ENCODE results near the gene ANKS4B.
"Not testable (repeated sequence)": the region's sequence is repeated elsewhere in the genome, so short reads cannot be mapped to it uniquely, and the experiment has no call there.

ANKS4B gene

DNA sequence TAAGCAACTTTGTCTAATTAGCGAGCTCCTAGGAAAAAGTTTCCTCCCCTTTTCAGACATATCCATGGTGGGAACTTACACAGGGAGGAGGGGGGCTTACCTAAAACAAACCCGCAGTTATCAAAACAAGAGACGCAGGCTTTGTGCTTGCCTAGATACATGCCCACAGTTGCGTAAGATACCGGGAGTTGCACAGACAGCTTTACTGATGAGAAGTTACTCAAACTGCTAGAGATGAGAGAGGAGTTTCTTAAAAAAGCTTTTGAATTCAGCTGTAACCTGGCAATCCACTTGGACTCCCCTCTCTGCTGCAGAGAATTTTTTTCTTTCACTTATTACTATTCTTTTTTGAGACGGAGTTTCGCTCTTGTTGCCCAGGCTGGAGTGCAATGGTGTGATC, 15.3 kb upstream of the ANKS4B start:
- DNase-seq (ENCODE audit: low read depth), result peak; percentile 11

DNA sequence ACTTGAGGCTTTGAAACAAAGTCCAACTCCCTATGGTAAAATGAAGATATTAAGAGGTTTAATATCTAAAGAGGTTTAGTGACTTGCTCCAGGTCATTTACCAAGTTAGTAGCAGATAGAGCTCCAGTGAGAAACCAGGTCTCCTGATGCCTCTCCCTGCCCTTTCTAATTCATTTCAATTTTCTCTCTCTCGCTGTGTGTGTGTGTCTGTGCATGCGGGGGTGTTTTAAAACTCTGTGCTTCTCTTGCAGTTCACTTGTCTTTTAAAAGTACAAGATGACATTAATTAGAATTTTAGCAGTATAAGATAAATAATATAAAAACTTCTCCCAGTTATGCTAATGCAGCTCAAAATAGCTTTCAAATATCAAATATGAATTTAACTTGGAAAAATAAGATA, 13.9 kb upstream of the ANKS4B start:
- DNase-seq (ENCODE audit: low read depth), result no peak

- no peak for DNase-seq (ENCODE audit: low read depth)
Observed at GRCh38 chr16:21222495-21223337, 10.8 kb upstream of the ANKS4B start.

DNA sequence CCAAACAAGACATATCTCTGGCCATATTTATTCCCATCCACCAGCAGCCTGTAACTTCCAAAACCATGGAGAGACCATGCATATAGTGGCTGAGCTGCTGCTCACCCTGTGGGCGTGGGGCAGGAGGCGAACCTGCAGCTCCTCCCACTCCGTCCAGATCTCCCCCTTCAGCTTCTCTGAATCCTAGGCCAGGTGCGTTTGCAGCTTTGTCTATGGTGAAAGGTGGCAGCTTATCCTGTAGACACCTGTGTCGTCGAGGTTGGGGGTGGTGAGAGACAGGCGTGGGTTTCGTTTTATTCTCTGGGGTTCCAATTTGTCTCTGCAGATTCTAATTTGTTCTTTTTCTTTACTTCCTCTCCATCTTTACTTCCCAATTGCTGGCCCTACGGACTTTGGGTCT, 9.7 kb upstream of the ANKS4B start:
- DNase-seq (ENCODE audit: low read depth), result no peak

- no peak for DNase-seq (ENCODE audit: low read depth)
Observed at GRCh38 chr16:21224800-21225199, 8.7 kb upstream of the ANKS4B start.

GRCh38 chr16:21226749-21227148, 6.8 kb upstream of the ANKS4B start:
- no peak for DNase-seq (ENCODE audit: low read depth)

DNA sequence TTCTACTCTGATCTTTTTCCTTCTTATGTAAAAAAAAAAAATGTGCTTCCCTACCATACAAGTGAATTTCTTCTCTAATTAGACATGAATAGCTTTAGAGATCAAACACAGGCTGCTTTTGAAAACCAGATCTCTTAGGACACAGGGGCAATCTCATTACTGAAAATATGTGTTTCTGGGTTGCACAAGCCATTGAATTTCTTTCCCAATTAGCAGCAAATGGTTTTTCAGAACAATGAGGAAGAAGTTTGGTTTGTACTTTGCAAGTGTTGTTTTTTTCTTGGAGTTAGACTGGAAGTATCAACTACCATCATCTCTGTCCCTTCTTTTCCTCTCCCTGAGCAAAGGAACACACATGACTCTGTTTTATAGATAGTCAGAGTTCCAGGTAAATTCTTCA, 5.6 kb upstream of the ANKS4B start:
- DNase-seq (ENCODE audit: low read depth), result no peak

DNA sequence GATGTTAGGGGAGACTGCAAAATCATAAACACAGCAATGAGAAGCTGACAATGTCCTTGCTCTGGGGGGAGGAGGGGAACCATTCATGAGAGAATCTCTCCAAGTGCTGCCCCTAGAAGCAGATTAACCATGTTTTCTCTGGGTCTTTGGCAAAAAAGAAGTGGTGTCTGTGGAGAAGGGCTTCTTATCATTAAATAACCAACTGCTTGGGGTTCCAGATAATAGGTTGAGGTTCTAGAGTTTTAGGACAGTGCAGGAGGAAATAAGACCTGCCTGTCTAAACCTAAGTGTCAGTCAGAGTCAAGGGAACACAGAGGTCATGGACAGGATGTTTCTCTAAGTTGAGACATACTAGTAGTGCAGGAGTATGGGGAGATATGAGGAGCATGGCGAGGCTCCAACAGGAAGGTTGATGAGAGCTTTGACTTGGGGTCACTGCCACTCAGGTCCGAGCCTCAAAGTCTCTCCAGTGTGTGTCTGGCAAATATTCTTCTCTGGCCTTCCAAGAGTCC, 5.1 kb upstream of the ANKS4B start:
- DNase-seq (ENCODE audit: low read depth), result no peak

- DNase-seq (ENCODE audit: low read depth), result no peak
Observed at GRCh38 chr16:21233045-21233520, 416 bp upstream of the ANKS4B start.

DNA sequence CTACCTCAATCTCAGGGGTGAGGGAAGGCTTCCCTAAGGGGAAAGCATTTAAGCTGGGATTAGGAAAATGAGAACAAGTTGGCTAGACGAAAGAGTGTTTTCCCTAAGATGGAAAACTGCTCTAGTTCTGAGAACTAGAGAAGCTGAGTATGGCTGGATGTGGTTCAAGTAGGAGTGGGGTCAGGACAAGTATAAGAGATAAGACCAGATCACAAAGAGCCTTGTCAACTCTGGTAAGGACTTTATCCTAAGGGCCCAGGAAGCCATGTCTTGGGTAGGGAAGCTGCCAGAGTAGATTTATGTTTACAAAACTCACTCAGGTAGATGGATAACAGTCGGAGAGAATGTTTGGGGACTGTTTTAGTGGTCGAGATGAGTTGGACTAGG, 1.7 kb downstream of the ANKS4B start:
- DNase-seq (ENCODE audit: low read depth), result no peak

DNA sequence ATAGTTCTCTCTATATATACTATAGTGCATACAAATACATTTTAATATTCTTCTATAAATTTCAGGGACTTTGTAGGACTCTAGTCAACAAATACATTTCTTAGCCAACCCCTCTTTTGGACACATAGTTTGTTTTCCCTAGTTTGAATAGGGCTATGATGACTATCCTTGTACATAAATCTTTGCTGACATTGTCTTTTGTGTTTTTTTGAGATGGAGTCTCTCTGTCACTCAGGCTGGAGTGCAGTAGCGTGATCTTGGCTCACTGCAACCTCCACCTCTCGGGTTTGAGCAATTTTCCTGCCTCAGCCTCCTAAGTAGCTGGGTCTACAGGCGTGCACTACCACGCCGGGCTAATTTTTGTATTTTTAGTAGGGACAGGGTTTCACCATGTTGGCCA, 3.3 kb downstream of the ANKS4B start:
- no peak for DNase-seq (ENCODE audit: low read depth)

DNA sequence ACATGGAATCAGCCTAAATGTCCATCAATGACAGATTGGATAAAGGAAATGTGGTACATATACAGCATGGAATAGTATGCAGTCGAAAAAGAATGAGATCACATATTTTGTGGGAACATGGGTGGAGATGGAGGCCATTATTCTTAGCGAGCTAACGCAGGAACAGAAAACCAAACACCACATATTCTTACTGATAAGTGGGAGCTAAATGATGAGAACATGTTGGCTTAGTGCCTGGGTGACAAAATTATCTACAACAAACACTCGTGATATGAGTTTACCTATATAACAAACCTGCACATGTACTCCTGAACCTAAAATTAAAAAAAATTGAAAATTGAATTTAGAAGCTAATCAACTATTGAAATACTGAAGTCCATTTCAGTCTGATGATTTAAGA, 6.1 kb downstream of the ANKS4B start:
- DNase-seq (ENCODE audit: low read depth), result no peak

DNA sequence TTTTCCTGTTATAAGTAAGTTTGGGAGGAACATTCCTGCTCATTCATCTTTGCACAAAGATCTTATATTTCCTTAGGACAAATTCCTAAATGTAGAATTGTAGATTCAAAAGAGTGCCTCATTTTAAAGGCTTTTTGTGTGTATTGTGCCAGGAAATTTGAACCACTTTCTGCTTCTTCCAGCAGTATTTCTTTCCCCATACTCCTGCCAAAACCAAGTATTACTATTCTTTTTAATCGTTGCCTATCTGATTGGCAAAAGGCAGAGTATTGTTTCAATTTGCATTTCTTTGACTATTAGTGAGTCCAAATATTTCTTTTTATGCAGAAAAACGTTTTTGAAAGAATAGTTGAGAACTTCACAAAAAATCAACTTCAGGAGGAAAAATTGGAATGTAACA, 9.3 kb downstream of the ANKS4B start:
- DNase-seq (ENCODE audit: low read depth), result no peak

GRCh38 chr16:21244518-21245215, 11.2 kb downstream of the ANKS4B start:
- no peak for DNase-seq (ENCODE audit: low read depth)

DNA sequence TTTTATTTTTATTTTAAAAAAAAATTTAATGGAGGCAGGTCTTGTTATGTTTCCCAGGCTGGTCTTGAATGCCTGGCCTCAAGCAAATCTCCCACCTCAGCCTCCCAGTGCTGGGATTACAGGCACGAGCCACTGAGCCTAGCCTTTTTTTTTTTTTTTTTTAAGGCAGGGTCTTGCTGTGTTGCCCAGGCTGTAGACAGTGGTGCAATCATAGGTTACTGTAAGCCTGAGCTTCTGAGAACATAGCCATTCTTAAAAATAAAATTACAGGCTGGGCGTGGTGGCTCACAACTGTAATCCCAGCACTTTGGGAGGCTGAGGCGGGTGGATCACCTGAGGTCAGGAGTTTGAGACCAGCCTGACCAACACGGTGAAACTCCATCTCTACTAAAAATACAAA, 14.7 kb downstream of the ANKS4B start:
- DNase-seq (ENCODE audit: low read depth), result not testable (repeated sequence)

DNA sequence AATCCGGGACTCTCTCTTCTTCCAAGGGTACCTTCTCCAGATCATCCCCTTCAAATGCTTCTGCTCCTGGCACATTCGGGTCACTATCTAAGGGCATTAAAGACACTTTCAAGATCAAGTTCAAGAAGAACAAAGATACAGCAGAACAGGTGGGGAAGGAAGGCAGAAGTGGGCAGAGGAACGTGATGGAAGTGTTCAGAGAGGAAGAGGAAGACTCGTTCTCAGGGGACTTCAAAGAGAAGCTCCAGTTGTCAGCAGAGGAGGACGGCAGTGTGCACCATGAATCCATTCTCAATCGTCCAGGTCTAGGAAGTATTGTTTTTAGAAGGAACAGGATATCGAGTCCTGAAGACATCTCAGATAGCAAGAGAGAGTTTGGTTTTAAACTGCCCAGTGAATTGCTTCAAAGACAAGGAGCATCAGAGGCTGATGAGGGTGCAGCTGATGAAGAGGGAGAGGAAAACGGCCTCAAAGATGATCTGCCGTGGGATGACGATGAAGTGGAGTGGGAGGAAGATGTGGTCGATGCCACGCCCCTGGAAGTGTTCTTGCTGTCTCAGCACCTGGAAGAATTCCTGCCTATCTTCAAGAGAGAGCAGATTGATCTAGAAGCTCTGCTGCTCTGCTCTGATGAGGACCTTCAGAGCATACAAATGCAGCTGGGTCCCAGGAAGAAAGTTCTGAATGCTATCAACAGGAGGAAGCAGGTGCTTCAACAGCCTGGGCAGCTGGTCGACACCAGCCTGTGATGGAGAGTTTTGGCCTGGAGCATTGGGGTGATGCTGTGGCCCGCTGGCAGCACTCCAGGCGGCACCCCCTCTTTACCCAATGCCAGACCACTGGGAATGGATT, 16.8 kb downstream of the ANKS4B start:
- no peak for DNase-seq (ENCODE audit: low read depth)

DNA sequence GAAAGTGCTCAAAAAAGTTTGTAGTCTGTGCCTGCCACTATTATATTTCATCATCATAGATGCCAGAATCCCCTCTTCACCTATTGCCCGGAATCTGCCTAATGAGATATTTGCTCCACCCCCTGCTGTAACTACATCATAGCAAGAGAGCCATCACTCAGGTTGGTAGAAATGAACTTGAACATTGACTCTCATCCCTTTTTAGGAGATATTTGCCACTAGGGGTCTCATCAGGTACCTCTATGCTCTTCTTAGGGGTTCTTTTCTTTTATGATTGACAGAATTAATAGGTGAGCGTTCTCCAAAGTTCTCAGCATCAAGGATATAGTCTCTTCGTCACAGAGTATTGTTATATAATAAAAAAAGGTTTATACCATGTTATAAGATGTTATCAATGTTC, 20.0 kb downstream of the ANKS4B start:
- DNase-seq (ENCODE audit: low read depth), result no peak

DNA sequence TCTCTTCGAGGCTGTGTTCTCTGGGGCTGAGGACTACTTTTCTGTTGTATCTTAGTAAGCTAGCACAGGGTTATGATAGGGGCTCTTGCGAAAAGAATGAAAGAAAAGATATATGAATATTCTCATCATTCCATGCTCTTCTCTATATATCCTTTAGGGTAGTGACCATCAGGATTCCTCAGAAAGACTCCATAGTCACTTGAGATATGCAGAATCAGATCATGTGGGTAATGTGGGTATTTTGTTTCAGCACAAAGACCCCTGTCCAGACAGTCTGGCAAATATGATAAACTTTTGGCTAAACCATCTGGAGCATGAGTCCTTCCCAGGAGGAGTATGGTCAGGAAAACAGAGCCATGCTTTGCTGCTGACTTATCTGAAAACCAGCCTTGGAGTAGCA, 23.1 kb downstream of the ANKS4B start:
- no peak for DNase-seq (ENCODE audit: low read depth)

DNA sequence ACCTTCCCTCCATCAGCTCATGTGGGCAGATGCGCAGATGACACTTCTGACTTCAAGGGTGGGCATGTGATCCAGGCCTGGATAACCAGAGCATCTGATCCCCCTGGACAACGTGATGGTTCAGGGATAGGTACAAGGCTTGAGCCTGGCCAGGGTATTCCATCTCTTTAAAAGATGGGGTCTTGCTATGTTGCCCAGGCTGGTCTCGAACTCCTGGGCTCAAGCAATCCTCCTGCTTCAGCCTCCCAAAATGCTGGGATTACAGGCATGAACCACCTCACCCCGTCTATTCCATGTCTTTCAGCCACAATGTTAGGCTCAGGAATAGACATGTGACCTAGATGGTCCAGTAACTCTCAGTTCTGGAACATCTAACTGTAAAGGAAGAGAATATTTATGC, 23.8 kb downstream of the ANKS4B start:
- no peak for DNase-seq (ENCODE audit: low read depth)

- DNase-seq (ENCODE audit: low read depth), result peak; percentile 84
Observed at GRCh38 chr16:21260870-21261791, 27.6 kb downstream of the ANKS4B start.
